SK-N-SH (cell line): ENCODE data around the gene CBLN1. TPM values are rescaled to one million over a fixed set of nuclear protein-coding genes. Genes with fewer than 3 reads are reported as not detected.

Experiments
- CTCF ChIA-PET: fragments of 300-600, 350-600 bp; formaldehyde crosslinking; extraction: SDS; loops from one replicate; lab custom pipeline; 2021; lab: Yijun Ruan, JAX
- POLR2A ChIA-PET: fragments of 350-600 bp; sonication (Branson Sonifier 250); formaldehyde crosslinking; extraction: SDS; loops from one replicate; lab custom pipeline; 2020; ENCODE audit warnings: antibody characterized with exemption, inconsistent platforms; lab: Yijun Ruan, JAX
- DNase-seq: peaks from one replicate; pipeline ENCODE4 v3.0.0; 2012
- H2AFZ ChIP-seq: fragments of 200-600 bp; sonication (generic); 2 replicates; pipeline ENCODE4 v1.8.1; 2016; ENCODE audit warnings: antibody characterized with exemption, mild to moderate bottlenecking, low read depth
- H3F3A ChIP-seq: fragments of 200-600 bp; sonication (generic); replicated peaks from 2 replicates; pipeline ENCODE3; 2016; ENCODE audit warnings: antibody characterized with exemption, mild to moderate bottlenecking; ENCODE audit not compliant: insufficient read depth
- H3K27ac ChIP-seq, 2 experiments: fragments of 200-500 bp in 1 of 2; fragments of 200-600 bp in 1 of 2; sonication (Bioruptor generic) in 1 of 2; sonication (generic), shearing (Covaris generic) in 1 of 2; 2 replicates each; pipeline versions ENCODE4 v1.5.1 to v1.6.1; 2014 to 2016; ENCODE audit warnings: low read depth in 2 of 2, inconsistent platforms in 1 of 2, low read length in 1 of 2, mild to moderate bottlenecking in 1 of 2, mixed read lengths in 1 of 2
- H3K27me3 ChIP-seq: fragments of 200-600 bp; sonication (generic), shearing (Covaris generic); 2 replicates; pipeline ENCODE4 v1.6.1; 2016; ENCODE audit warnings: mixed run types; ENCODE audit not compliant: insufficient read depth
- H3K36me3 ChIP-seq, 2 experiments: fragments of 200-500 bp in 1 of 2; fragments of 200-600 bp in 1 of 2; sonication (Bioruptor generic) in 1 of 2; sonication (generic) in 1 of 2; replicated peaks in 1 of 2; 2 replicates each; pipeline versions ENCODE3 to v1.5.1; 2014 to 2016; ENCODE audit warnings: low read length in 1 of 2, mild to moderate bottlenecking in 1 of 2; ENCODE audit not compliant: insufficient read depth in 2 of 2, control insufficient read depth in 1 of 2
- H3K4me1 ChIP-seq, 2 experiments: fragments of 200-500 bp in 1 of 2; fragments of 200-600 bp in 1 of 2; sonication (Bioruptor generic) in 1 of 2; sonication (generic), shearing (Covaris generic) in 1 of 2; 2 replicates each; pipeline versions ENCODE4 v1.5.1 to v1.6.1; 2014 to 2016; ENCODE audit warnings: low read depth in 1 of 2, low read length in 1 of 2, mixed run types in 1 of 2; ENCODE audit not compliant: insufficient read depth in 2 of 2, control insufficient read depth in 1 of 2
- H3K4me2 ChIP-seq: fragments of 200-600 bp; sonication (generic), shearing (Covaris generic); 2 replicates; pipeline ENCODE4 v1.6.1; 2017; ENCODE audit warnings: mixed run types
- H3K4me3 ChIP-seq, 2 experiments: fragments of 200-500 bp in 1 of 2; fragments of 200-600 bp in 1 of 2; sonication (Bioruptor generic) in 1 of 2; sonication (generic), shearing (Covaris generic) in 1 of 2; 2 replicates each; pipeline versions ENCODE4 v1.5.1 to v1.8.1; 2014 to 2016; ENCODE audit warnings: low read depth in 2 of 2, inconsistent platforms in 1 of 2, low read length in 1 of 2, mild to moderate bottlenecking in 1 of 2, mixed read lengths in 1 of 2, moderate library complexity in 1 of 2
- H3K79me2 ChIP-seq: fragments of 200-600 bp; sonication (generic); 2 replicates; pipeline ENCODE4 v1.8.1; 2017; ENCODE audit warnings: mild to moderate bottlenecking; ENCODE audit not compliant: insufficient read depth
- H3K9ac ChIP-seq: fragments of 200-600 bp; sonication (generic); 2 replicates; pipeline ENCODE4 v1.6.1; 2017; ENCODE audit warnings: mixed run types
- H3K9me2 ChIP-seq: fragments of 200-600 bp; sonication (generic); 2 replicates; pipeline ENCODE4 v1.6.1; 2017; ENCODE audit warnings: mixed run types
- H3K9me3 ChIP-seq: fragments of 200-600 bp; sonication (generic); 2 replicates; pipeline ENCODE4 v1.6.1; 2017; ENCODE audit warnings: mixed run types, mild to moderate bottlenecking, moderate library complexity
- H4K20me1 ChIP-seq: fragments of 200-600 bp; sonication (generic); 2 replicates; pipeline ENCODE4 v1.6.1; 2017; ENCODE audit warnings: mild to moderate bottlenecking, mixed run types; ENCODE audit not compliant: insufficient read depth
- CHD2 ChIP-seq: fragments of 150-350 bp; IDR thresholded peaks from 2 replicates; pipeline ENCODE4 v1.6.1; 2018; ENCODE audit warnings: low read length; ENCODE audit not compliant: partially characterized antibody
- ELF1 ChIP-seq: IDR thresholded peaks from 2 replicates; pipeline ENCODE4 v1.4.0; 2012
- GATA2 ChIP-seq: sonication (generic); formaldehyde crosslinking; IDR thresholded peaks from 2 replicates; pipeline ENCODE4 v1.5.0; 2020; ENCODE audit warnings: mild to moderate bottlenecking, missing genetic modification reagents
- MXI1 ChIP-seq: IDR thresholded peaks from 2 replicates; pipeline ENCODE4 v1.6.1; 2012; ENCODE audit warnings: mild to moderate bottlenecking, low read depth, low read length, improper control_type of control experiment
- NFIC ChIP-seq: IDR thresholded peaks from 2 replicates; pipeline ENCODE4 v1.4.0; 2012; ENCODE audit warnings: borderline replicate concordance
- PBX3 ChIP-seq: IDR thresholded peaks from 2 replicates; pipeline ENCODE4; 2012
- REST ChIP-seq: IDR thresholded peaks from 2 replicates; pipeline ENCODE4 v1.6.1; 2012; ENCODE audit warnings: mild to moderate bottlenecking, low read depth, low read length, moderate library complexity
- RFX5 ChIP-seq: IDR thresholded peaks from 2 replicates; pipeline ENCODE4 v1.6.1; 2012; ENCODE audit warnings: mild to moderate bottlenecking, improper control_type of control experiment, low read length
- SIN3A ChIP-seq: IDR thresholded peaks from 2 replicates; pipeline ENCODE4 v1.6.1; 2012; ENCODE audit warnings: low read depth, mild to moderate bottlenecking, low read length, moderate library complexity, borderline replicate concordance
- SMC3 ChIP-seq: IDR thresholded peaks from 2 replicates; pipeline ENCODE4 v1.6.1; 2012; ENCODE audit warnings: low read depth, low read length, improper control_type of control experiment
- TAF1 ChIP-seq: IDR thresholded peaks from 2 replicates; pipeline ENCODE4 v1.6.1; 2012; ENCODE audit warnings: low read depth, mild to moderate bottlenecking, low read length, moderate library complexity, borderline replicate concordance
- TEAD4 ChIP-seq: IDR thresholded peaks from 2 replicates; pipeline ENCODE4 v1.4.0; 2012; ENCODE audit warnings: mild to moderate bottlenecking, borderline replicate concordance; ENCODE audit not compliant: insufficient read depth
- WGBS: methylation state at CpG from one replicate; pipeline ENCODE4 v1.1.6; 2017; ENCODE audit warnings: low lambda C conversion rate; 5-methylcytosine and 5-hydroxymethylcytosine counted together
- polyA plus RNA-seq, 3 experiments: library from polyadenylated mRNA; depleted of rRNA; stranded (reverse); fragments of >200 nt; gene quantifications; 2 replicates each; pipeline ENCODE4 v1.2.3, GENCODE V29; 2012
- TF ChIP-seq, protein P1 (sequence below): fragments of 150-350 bp; IDR thresholded peaks from 2 replicates; pipeline ENCODE4 v1.6.1; 2016; ENCODE audit warnings: mild to moderate bottlenecking, low read depth, low read length
- TF ChIP-seq, protein P2 (sequence below): IDR thresholded peaks from 2 replicates; pipeline ENCODE4 v1.4.0; 2012; ENCODE audit warnings: low read depth, borderline replicate concordance
- TF ChIP-seq, protein P3 (sequence below): IDR thresholded peaks from 2 replicates; pipeline ENCODE4 v1.4.0; 2012; ENCODE audit warnings: low read depth

The CBLN1 gene
- polyA plus RNA-seq, 1 of the 3 experiments (the other 2 are of a cell fraction), result not detected

DNA sequence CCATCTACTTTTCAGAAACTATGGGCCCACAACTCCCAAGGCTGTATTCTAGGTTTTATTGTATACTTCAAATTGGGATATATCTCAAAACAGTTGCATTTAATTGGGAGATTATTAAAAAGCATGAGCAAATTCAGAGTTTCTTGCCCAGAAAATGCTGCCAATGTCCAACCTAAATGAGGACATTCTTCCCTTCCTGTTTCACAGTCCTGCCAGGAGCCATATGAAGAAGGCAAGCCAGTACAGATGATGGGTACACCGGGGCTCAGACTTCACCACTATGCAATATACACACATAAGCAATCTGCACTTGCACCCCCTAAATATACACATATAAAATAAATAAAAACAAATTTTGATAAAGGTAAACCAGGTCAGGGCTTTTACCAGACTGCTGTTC lies 34.0 kb upstream of the CBLN1 start (continued):
- TF ChIP-seq, protein P1, sequence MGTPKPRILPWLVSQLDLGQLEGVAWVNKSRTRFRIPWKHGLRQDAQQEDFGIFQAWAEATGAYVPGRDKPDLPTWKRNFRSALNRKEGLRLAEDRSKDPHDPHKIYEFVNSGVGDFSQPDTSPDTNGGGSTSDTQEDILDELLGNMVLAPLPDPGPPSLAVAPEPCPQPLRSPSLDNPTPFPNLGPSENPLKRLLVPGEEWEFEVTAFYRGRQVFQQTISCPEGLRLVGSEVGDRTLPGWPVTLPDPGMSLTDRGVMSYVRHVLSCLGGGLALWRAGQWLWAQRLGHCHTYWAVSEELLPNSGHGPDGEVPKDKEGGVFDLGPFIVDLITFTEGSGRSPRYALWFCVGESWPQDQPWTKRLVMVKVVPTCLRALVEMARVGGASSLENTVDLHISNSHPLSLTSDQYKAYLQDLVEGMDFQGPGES, result no peak

GRCh38 chr16:49312389-49312985 lies 30.8 kb upstream of the CBLN1 start:
- no peak overlapping the region for H3K27ac ChIP-seq
- H3K36me3 ChIP-seq, result no peaks in the 10 kb centered on the region
- ChIA-PET POLR2A (no interaction called here), CTCF (interaction anchor here (1.1 to 1.3 kb wide), 2 partner anchors 11 to 29 kb away, joined by 3 to 4 read pairs; no protein-coding TSS in a partner anchor)
- no peak overlapping the region for H3K9ac ChIP-seq
- H3K4me1 ChIP-seq, result no peaks in the 10 kb centered on the region
- no peaks in the 10 kb centered on the region for H3K27me3 ChIP-seq
- DNase-seq, result no peak
- no peaks in the 10 kb centered on the region for H3K9me2 ChIP-seq
- no peaks in the 10 kb centered on the region for H3K79me2 ChIP-seq
- TF ChIP-seq CHD2, result no peak
- TF ChIP-seq GATA2 (CRISPR knock-in tag), result no peak
- TF ChIP-seq MXI1, result no peak
- TF ChIP-seq, protein P2, sequence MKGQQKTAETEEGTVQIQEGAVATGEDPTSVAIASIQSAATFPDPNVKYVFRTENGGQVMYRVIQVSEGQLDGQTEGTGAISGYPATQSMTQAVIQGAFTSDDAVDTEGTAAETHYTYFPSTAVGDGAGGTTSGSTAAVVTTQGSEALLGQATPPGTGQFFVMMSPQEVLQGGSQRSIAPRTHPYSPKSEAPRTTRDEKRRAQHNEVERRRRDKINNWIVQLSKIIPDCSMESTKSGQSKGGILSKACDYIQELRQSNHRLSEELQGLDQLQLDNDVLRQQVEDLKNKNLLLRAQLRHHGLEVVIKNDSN, result no peak
- TF ChIP-seq ELF1, result no peak
- TF ChIP-seq NFIC, result no peak
- no peak for TF ChIP-seq SIN3A
- TF ChIP-seq SMC3, result no peak
- TF ChIP-seq REST, result no peak
- no peak for TF ChIP-seq TAF1
- TF ChIP-seq TEAD4, result no peak
- TF ChIP-seq, protein P3, sequence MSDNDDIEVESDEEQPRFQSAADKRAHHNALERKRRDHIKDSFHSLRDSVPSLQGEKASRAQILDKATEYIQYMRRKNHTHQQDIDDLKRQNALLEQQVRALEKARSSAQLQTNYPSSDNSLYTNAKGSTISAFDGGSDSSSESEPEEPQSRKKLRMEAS, result no peak
- TF ChIP-seq PBX3, result no peak
- no peak for TF ChIP-seq RFX5
- H3K4me2 ChIP-seq, result no peak overlapping the region
- WGBS, result 28% methylated on average over 10 of the region's 10 CpGs
- no peaks in the 10 kb centered on the region for H4K20me1 ChIP-seq
- no peak overlapping the region for H2AFZ ChIP-seq
- H3K4me3 ChIP-seq, result no peak overlapping the region
- H3K9me3 ChIP-seq, result no peaks in the 10 kb centered on the region
- H3F3A ChIP-seq, result no peaks in the 10 kb centered on the region
